ENCODE results near the gene RAPH1. TPM values are rescaled to one million over a fixed set of nuclear protein-coding genes. Genes with fewer than 3 reads are reported as not detected.

RAPH1 gene
- total and polyA plus RNA-seq, 11 donors = 3.6 to 30.4 (median 16.2) TPM

DNA sequence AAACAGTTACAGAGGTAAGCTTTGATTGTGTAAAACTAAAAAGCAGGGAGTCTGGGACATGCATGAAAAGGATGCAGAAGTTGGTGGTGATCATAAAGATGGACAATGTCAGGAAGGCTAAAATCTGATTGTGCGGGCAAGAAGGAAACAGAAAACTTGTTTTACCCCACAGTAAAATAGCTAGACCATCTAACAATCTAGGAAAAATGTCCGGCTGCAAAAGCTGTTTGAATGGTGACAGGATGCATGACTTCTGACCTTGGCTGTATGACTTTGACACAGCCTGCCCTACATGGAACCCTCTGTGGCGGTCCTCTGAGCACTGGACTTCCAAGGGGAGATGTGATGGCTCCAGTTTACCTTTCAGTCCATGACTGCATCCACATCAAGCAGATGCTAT lies 93.6 kb downstream of the RAPH1 start:
- Histone ChIP-seq H3K4me1 (peaks cover 0 to 27% (median 11%) of the 10 kb centered on the region in 12 donors), H3K36me3 (peaks cover 0 to 88% (median 56%) of the 10 kb centered on the region in 9 donors), H3K4me3 (no peak overlapping the region), H3K9me3 (no peaks in the 10 kb centered on the region), H3K27me3 (no peaks in the 10 kb centered on the region), H3K27ac (no peak overlapping the region)
- 64 to 73% (median 65%) methylated on average over 3 of the region's 3 CpGs for WGBS, 4 donors
- ATAC-seq (no peak), DNase-seq (no peak)
- intact Hi-C loops (cut with DNase I) = loop anchor here in 2 of 10 donors (10.0 kb wide), 2 partner anchors 117 to 207 kb away; partner anchors contain the start of genes ABI2 (in 1 of the 2) and CYP20A1 (in 1 of the 2)
- TF ChIP-seq POLR2A (IDR thresholded peaks at IDR 0.05) = no peak
- TF ChIP-seq, protein P1, sequence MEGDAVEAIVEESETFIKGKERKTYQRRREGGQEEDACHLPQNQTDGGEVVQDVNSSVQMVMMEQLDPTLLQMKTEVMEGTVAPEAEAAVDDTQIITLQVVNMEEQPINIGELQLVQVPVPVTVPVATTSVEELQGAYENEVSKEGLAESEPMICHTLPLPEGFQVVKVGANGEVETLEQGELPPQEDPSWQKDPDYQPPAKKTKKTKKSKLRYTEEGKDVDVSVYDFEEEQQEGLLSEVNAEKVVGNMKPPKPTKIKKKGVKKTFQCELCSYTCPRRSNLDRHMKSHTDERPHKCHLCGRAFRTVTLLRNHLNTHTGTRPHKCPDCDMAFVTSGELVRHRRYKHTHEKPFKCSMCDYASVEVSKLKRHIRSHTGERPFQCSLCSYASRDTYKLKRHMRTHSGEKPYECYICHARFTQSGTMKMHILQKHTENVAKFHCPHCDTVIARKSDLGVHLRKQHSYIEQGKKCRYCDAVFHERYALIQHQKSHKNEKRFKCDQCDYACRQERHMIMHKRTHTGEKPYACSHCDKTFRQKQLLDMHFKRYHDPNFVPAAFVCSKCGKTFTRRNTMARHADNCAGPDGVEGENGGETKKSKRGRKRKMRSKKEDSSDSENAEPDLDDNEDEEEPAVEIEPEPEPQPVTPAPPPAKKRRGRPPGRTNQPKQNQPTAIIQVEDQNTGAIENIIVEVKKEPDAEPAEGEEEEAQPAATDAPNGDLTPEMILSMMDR (IDR thresholded peaks at IDR 0.05) = no peak

DNA sequence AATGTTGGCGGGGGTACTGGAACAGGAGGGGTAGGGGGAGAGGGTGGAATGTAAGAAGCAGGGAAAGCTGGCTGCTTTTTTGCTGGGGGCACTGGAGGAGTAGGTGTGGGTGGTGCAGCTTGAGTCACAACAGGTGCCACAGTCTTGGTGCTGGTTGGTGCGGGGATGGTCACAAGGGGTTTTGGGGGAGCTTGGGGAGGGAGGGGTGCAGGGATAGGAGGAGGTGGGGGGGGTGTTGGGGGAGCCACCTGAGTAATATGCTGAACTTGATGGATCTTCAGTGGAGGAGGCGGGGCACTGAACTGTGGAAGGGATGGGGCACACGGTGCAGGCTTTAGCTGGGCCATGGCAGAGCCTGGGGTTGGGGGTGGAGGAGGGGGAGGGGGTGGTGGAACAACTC lies 94.4 kb downstream of the RAPH1 start:
- 87 to 93% (median 89%) methylated on average over 4 of the region's 4 CpGs for WGBS, 4 donors
- Histone ChIP-seq H3K4me3 (no peak overlapping the region), H3K36me3 (peaks cover 0 to 88% (median 57%) of the 10 kb centered on the region in 9 donors), H3K27ac (no peak overlapping the region), H3K4me1 (peaks cover 0 to 26% (median 10%) of the 10 kb centered on the region in 12 donors), H3K9me3 (no peaks in the 10 kb centered on the region), H3K27me3 (no peaks in the 10 kb centered on the region)
- DNase-seq = no peak
- intact Hi-C loops (cut with DNase I) = loop anchor here in 2 of 10 donors (10.0 kb wide), 2 partner anchors 116 to 206 kb away; partner anchors contain the start of genes ABI2 (in 1 of the 2) and CYP20A1 (in 1 of the 2)
- TF ChIP-seq POLR2A (IDR thresholded peaks at IDR 0.05) = no peak
- no peak for ATAC-seq

DNA sequence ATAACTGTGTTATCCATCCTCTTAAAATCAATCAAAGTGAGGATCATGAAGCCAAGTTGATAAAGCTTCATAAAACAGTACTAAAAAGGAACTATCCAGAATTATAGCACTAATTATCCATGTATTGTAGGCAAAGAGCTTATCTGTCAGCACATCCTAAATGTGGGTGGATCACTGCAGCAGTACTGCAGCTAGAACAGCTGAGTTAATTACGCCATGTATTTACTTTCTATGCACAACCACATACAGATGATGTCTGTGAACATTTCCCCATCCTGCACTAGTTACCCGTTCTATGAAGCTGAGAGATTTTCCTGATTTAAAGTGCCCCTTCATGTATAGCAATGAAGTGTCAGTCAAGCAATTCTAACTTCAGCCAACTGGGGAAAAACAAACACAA lies 96.6 kb downstream of the RAPH1 start:
- intact Hi-C loops (cut with DNase I) = loop anchor here in 1 of 10 donors (10.0 kb wide), 1 partner anchor 174 kb away; no protein-coding TSS in a partner anchor
- TF ChIP-seq, protein P1 (IDR thresholded peaks at IDR 0.05) = no peak
- TF ChIP-seq POLR2A (IDR thresholded peaks at IDR 0.05) = no peak
- DNase-seq = no peak
- Histone ChIP-seq H3K27ac (no peak overlapping the region), H3K9me3 (no peaks in the 10 kb centered on the region), H3K4me1 (peaks cover 0 to 13% (median 2%) of the 10 kb centered on the region in 12 donors), H3K27me3 (no peaks in the 10 kb centered on the region), H3K36me3 (peaks cover 0 to 85% (median 61%) of the 10 kb centered on the region in 9 donors), H3K4me3 (no peak overlapping the region)
- ATAC-seq = no peak
- 69 to 81% (median 79%) methylated on average over 2 of the region's 2 CpGs for WGBS, 4 donors

DNA sequence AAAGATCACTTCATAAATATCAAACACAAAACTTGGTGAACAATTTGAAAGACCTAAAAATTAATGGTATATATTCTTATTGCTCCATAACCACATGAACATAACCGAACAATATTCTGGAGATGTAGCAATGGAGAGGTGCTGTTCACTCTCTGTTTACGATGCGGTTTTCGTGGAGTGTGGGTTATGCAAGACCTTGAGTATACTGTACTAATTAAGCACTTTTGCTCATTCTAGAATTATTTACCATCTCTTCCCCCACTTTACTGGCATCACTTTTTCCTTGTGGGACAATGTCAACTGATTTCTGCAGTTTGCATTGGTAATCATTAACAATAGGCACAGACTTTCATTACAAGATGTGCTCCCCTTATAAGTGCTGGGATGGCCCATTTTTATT lies 97.6 kb downstream of the RAPH1 start:
- DNase-seq = no peak
- H3K27ac ChIP-seq = no peak overlapping the region
- TF ChIP-seq, protein P1 (IDR thresholded peaks at IDR 0.05) = no peak
- TF ChIP-seq POLR2A (IDR thresholded peaks at IDR 0.05) = no peak
- WGBS, 4 donors = 92 to 94% (median 92%) methylated on average over 4 of the region's 4 CpGs
- H3K27me3 ChIP-seq = no peaks in the 10 kb centered on the region
- H3K4me3 ChIP-seq = no peak overlapping the region
- H3K36me3 ChIP-seq = peaks cover 0 to 85% (median 60%) of the 10 kb centered on the region in 9 donors
- peaks cover 0 to 11% (median 2%) of the 10 kb centered on the region in 12 donors for H3K4me1 ChIP-seq
- ATAC-seq = no peak
- H3K9me3 ChIP-seq = no peaks in the 10 kb centered on the region
- intact Hi-C loops (cut with DNase I) = loop anchor here in 1 of 10 donors (10.0 kb wide), 1 partner anchor 173 kb away; no protein-coding TSS in a partner anchor
